ENCODE data around the gene CCHCR1.

- no peak for TF ChIP-seq SP1 (IDR thresholded peaks at IDR 0.05)
- no peak for TF ChIP-seq SUZ12 (IDR thresholded peaks at IDR 0.05)
- no peak for TF ChIP-seq FOXA1 (IDR thresholded peaks at IDR 0.05)
- TF ChIP-seq L3MBTL2 (conservative IDR thresholded peaks at IDR 0.05): no peak
- no peak for TF ChIP-seq FOXM1 (IDR thresholded peaks at IDR 0.05; ENCODE audit: borderline replicate concordance)
- TF ChIP-seq BHLHE40 (IDR thresholded peaks at IDR 0.05; ENCODE audit: borderline replicate concordance): no peak
- TF ChIP-seq TARDBP (IDR thresholded peaks at IDR 0.05): no peak
- TF ChIP-seq ELF4 (IDR thresholded peaks at IDR 0.05): no peak
- TF ChIP-seq ZNF384 (IDR thresholded peaks at IDR 0.05): no peak
These were observed 34.6 kb downstream of the CCHCR1 start for GRCh38 chr6:31122791-31123706.

Data from HEK293T (cell line).